Measurements from ENCODE around the gene MBD4. TPM values are rescaled to one million over a fixed set of nuclear protein-coding genes. Genes with fewer than 3 reads are reported as not detected.

MBD4 gene
- total and polyA plus RNA-seq, 2 of the 4 experiments (the other 2 are of a cell fraction) = 13.8 to 15.0 TPM

- in situ Hi-C loops (cut with MboI; ENCODE audit: low sequenced_read_pairs) (no loop called here), intact Hi-C loops (cut with micrococcal nuclease) (no loop called here), dilution Hi-C loops (cut with HindIII; ENCODE audit: low sequenced_read_pairs, unreplicated experiment) (no loop called here)
- peak overlapping the region; percentile 72; the same call in 1 of the 2 replicates for H3K23ac ChIP-seq (ENCODE audit: low read depth, low read length)
- 100% methylated on average over 3 of the region's 14 CpGs; no CpG with 5 or more reads in 1 of the 2 experiments for WGBS, 2 experiments (ENCODE audit: extremely low coverage in 2 of 2, insufficient read length in 1 of 2)
- peaks cover 18% of the 10 kb centered on the region for H3K4me1 ChIP-seq (ENCODE audit: control insufficient read depth, insufficient read depth, low read length)
- TF ChIP-seq CHD1 (IDR thresholded peaks at IDR 0.05; ENCODE audit: low read depth, low read length) (no peak), FOS (IDR thresholded peaks at IDR 0.05; ENCODE audit: low read depth, low read length) (no peak), RAD21 (IDR thresholded peaks at IDR 0.05; ENCODE audit: low read length) (no peak), CEBPB (IDR thresholded peaks at IDR 0.05; ENCODE audit: low read depth, low read length) (no peak), USF2 (IDR thresholded peaks at IDR 0.05; ENCODE audit: low read depth, low read length) (no peak)
- POLR2A ChIA-PET (ENCODE audit: unreplicated experiment) = no interaction called here
- H3K27ac ChIP-seq (ENCODE audit: insufficient read depth, low read length) = peak overlapping the region; percentile 74; the same call in 1 of the 2 replicates
- no peak overlapping the region for H2BK5ac ChIP-seq (ENCODE audit: low read depth, low read length, poor library complexity, severe bottlenecking)
- no peak overlapping the region for H3K56ac ChIP-seq (ENCODE audit: extremely low read depth, insufficient read depth, low read length)
- peak overlapping the region; percentile 67 for H2AK5ac ChIP-seq (ENCODE audit: low read depth, low read length)
- BruUV-seq (replicated peaks) = no TSS peak
- H3K4ac ChIP-seq (ENCODE audit: low read depth, low read length) = peak overlapping the region; percentile 85
- peak overlapping the region; percentile 86 for H2BK20ac ChIP-seq (ENCODE audit: low read depth, low read length)
- peak overlapping the region; percentile 71; the same call in 1 of the 2 replicates for H4K5ac ChIP-seq (ENCODE audit: low read depth, low read length)
- H2BK15ac ChIP-seq (ENCODE audit: low read depth, low read length) = peak overlapping the region; percentile 83; the same call in 1 of the 3 replicates
- peaks cover 0 to 5% of the 10 kb centered on the region in 2 experiments; a peak in 1 of 4 replicates for H3K79me1 ChIP-seq (ENCODE audit: low read depth in 1 of 2, low read length in 2 of 2)
- peak overlapping the region; percentile 88 for H2BK120ac ChIP-seq (ENCODE audit: low read depth, low read length)
- H3K27me3 ChIP-seq (ENCODE audit: control insufficient read depth, insufficient read depth, low read length) = no peaks in the 10 kb centered on the region
- CTCF ChIA-PET = no interaction called here
- no peak overlapping the region for H2AFZ ChIP-seq (replicated peaks; ENCODE audit: low read length, poor library complexity)
- H4K20me1 ChIP-seq (ENCODE audit: insufficient read depth, low read length) = peaks cover 4% of the 10 kb centered on the region; the same call in 1 of the 2 replicates
- peak overlapping the region; percentile 89 for H3K14ac ChIP-seq (replicated peaks; ENCODE audit: low read depth, low read length)
- DNase-seq = no peak
- ATAC-seq (ENCODE audit: low read depth) = no peak
- H3K36me3 ChIP-seq (ENCODE audit: control insufficient read depth, insufficient read depth, low read length) = no peaks in the 10 kb centered on the region
- H4K8ac ChIP-seq (ENCODE audit: low read depth in 2 of 2, low read length in 2 of 2) = peak overlapping the region in 1 of 2 experiments; percentile 80; a peak in 1 of 4 replicates
- peak overlapping the region; percentile 65; the same call in 1 of the 2 replicates for H4K91ac ChIP-seq (ENCODE audit: insufficient read depth, low read depth, low read length)
- H3K9me3 ChIP-seq (ENCODE audit: control insufficient read depth, insufficient read depth, low read length) = no peaks in the 10 kb centered on the region; the same call in 1 of the 2 replicates
- H3K9ac ChIP-seq (ENCODE audit: low read depth, low read length) = no peak overlapping the region
- H3K18ac ChIP-seq (ENCODE audit: low read depth, low read length) = peak overlapping the region; percentile 80
- no peak overlapping the region for H2AK9ac ChIP-seq (replicated peaks; ENCODE audit: low read depth, low read length, poor library complexity)
- peaks cover 30% of the 10 kb centered on the region for H3K9me1 ChIP-seq (ENCODE audit: insufficient read depth, low read length)
- H3K4me3 ChIP-seq (ENCODE audit: insufficient read depth, low read depth, low read length) = no peak overlapping the region
- no peak overlapping the region for H3K4me2 ChIP-seq (ENCODE audit: low read depth, low read length)
Measured at GRCh38 chr3:129418041-129418973, 21.4 kb downstream of the MBD4 start.

Data from IMR-90 (cell line).